Upper lobe of right lung (tissue), 1 donor: ENCODE data around the gene KCNMB1. TPM values are rescaled to one million over a fixed set of nuclear protein-coding genes. Genes with fewer than 3 reads are reported as not detected.

ENCODE experiments used
- ATAC-seq: fragments of 200-7000 bp; cut with Tn5 transposase; one replicate; pipeline ENCODE4 v1.9.1; 2020; ENCODE audit warnings: mild to moderate bottlenecking, moderate library complexity
- DNase-seq: peaks from one replicate; pipeline ENCODE4 v3.0.0-alpha.2; 2020
- H3K27ac ChIP-seq: fragments of 200-600 bp; one replicate; pipeline ENCODE4 v1.8.0; 2022
- H3K27me3 ChIP-seq: fragments of 200-600 bp; one replicate; pipeline ENCODE4 v1.8.0; 2022; ENCODE audit warnings: mild to moderate bottlenecking
- H3K36me3 ChIP-seq: fragments of 200-600 bp; one replicate; pipeline ENCODE4 v1.8.0; 2022
- H3K4me1 ChIP-seq: fragments of 200-600 bp; one replicate; pipeline ENCODE4 v1.8.0; 2022
- H3K4me3 ChIP-seq: fragments of 200-600 bp; one replicate; pipeline ENCODE4 v1.8.0; 2022; ENCODE audit warnings: mild to moderate bottlenecking
- H3K9me3 ChIP-seq: fragments of 200-600 bp; one replicate; pipeline ENCODE4 v1.8.0; 2022
- CTCF ChIP-seq: fragments of 200-600 bp; IDR thresholded peaks from one replicate; pipeline ENCODE4 v1.8.0; 2022; ENCODE audit warnings: antibody characterized with exemption
- intact Hi-C: fragments of 100-400 bp; cut with DNase I; formaldehyde crosslinking; loops from one replicate; pipeline ENCODE4 v1.11.0; 2022
- total RNA-seq: library from RNA; stranded (reverse); fragmentation: NEBNext Ultra II Directional; extraction: Animal tissue kit (Norgen Biotek cat#: 25700); gene quantifications from one replicate; pipeline ENCODE4 v1.2.1, GENCODE V29; 2021
- donor health status: DM: no; HTN: yes; CAD: no; lungs with severe emphysema.

The KCNMB1 gene
- total RNA-seq, 1 donor from 2014 or later = 1.5 TPM

DNA sequence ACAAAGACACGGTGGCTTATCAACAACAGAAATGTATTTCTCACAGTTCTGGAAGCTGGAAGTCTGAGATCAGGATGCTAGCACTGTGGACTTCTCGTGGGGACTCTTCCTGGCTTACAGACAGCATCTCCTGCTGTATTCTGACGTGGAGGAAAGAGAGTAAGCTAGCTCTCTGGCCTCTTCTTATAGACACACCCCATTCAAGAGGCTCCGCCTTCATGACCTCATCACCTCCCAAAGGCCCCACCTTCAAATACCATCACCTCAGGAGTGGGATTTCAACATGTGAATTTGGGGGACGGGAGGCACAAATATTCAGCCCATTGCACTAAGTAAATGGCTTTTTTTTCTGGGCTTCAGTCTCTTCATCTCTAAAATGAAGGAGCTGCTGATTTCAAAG lies 27.6 kb downstream of the KCNMB1 start:
- ATAC-seq (peak; percentile 32), DNase-seq (no peak)
- Histone ChIP-seq H3K4me3 (no peak overlapping the region), H3K27ac (peak overlapping the region; percentile 63), H3K9me3 (no peaks in the 10 kb centered on the region), H3K27me3 (no peaks in the 10 kb centered on the region), H3K4me1 (peaks cover 35% of the 10 kb centered on the region), H3K36me3 (no peaks in the 10 kb centered on the region)
- intact Hi-C loops = no loop called here
- no peak for TF ChIP-seq CTCF

GRCh38 chr5:170361116-170361515 lies 28.1 kb downstream of the KCNMB1 start:
- Histone ChIP-seq H3K27me3 (no peaks in the 10 kb centered on the region), H3K9me3 (no peaks in the 10 kb centered on the region), H3K36me3 (no peaks in the 10 kb centered on the region), H3K4me1 (peaks cover 35% of the 10 kb centered on the region), H3K4me3 (no peak overlapping the region), H3K27ac (peak overlapping the region; percentile 63)
- intact Hi-C loops = no loop called here
- ATAC-seq (no peak), DNase-seq (no peak)
- no peak for TF ChIP-seq CTCF

GRCh38 chr5:170360709-170361108 lies 28.5 kb downstream of the KCNMB1 start:
- Histone ChIP-seq H3K36me3 (no peaks in the 10 kb centered on the region), H3K27me3 (no peaks in the 10 kb centered on the region), H3K27ac (peak overlapping the region; percentile 63), H3K9me3 (no peaks in the 10 kb centered on the region), H3K4me3 (no peak overlapping the region), H3K4me1 (peaks cover 35% of the 10 kb centered on the region)
- peak; percentile 49 for ATAC-seq
- DNase-seq = no peak
- TF ChIP-seq CTCF = no peak
- intact Hi-C loops = no loop called here

- no peak for TF ChIP-seq CTCF
Observed at GRCh38 chr5:170357955-170358444, 31.2 kb downstream of the KCNMB1 start.

DNA sequence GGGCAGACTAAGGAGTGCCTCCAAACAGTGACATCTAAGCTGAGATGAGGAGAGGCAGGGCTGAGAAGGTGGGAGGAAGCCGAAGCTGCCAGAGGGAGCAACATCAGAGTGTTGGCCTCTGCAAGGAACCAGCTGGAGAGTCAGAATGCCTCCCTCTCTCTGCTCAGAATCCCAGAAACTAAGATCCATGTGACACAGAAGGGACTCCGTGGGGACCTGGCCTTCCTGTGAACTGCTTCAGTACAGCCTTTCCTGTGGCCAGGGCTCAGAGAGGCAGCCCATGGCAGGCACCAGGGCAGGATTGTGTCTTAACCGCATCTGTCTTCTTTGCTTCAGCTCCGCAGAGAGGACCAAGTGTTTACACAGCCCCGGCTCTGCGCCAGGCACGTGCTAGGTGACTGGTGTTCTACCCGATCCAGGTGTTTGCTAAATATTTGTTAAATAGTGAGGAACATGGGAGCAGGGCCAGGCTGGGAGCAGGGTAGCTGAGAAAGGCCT lies 33.5 kb downstream of the KCNMB1 start:
- peak; percentile 83 for DNase-seq
- Histone ChIP-seq H3K36me3 (no peaks in the 10 kb centered on the region), H3K27ac (peak overlapping the region; percentile 17), H3K4me3 (no peak overlapping the region), H3K9me3 (no peaks in the 10 kb centered on the region), H3K27me3 (peaks cover 15% of the 10 kb centered on the region), H3K4me1 (peaks cover 30% of the 10 kb centered on the region)
- peak; percentile 50 for ATAC-seq
- intact Hi-C loops = no loop called here
- TF ChIP-seq CTCF = no peak

More at GRCh38 chr5:170357955-170358444, 31.2 kb downstream of the KCNMB1 start:
- peak; percentile 87 for DNase-seq
- intact Hi-C loops = no loop called here
- ATAC-seq = peak; percentile 80
- H3K9me3 ChIP-seq = no peaks in the 10 kb centered on the region
- no peak overlapping the region for H3K4me3 ChIP-seq
- H3K4me1 ChIP-seq = peaks cover 38% of the 10 kb centered on the region
- peaks cover 15% of the 10 kb centered on the region for H3K27me3 ChIP-seq
- H3K27ac ChIP-seq = peak overlapping the region; percentile 66
- no peaks in the 10 kb centered on the region for H3K36me3 ChIP-seq

DNA sequence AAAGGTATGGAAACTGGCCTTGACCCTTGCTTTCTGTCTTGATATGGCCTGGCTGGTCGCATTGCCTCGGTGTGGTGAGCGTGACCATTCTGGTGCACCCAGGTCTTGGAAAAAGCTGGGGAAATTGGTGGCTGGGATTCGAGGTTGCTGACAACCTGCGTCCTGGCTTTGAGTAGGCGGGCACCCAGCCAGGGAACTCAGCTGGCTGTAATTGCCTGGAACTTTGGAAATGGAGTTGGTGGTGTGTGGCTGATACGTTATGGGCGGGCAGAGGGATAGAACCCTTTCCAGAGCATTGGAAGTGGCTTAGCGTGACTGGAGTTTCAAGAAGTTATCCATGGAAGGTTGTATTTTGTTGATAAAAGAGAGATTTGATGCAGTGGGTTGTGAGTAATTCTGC lies 35.2 kb downstream of the KCNMB1 start:
- no peak for TF ChIP-seq CTCF
- H3K36me3 ChIP-seq = no peaks in the 10 kb centered on the region
- no peak for DNase-seq
- intact Hi-C loops = no loop called here
- H3K9me3 ChIP-seq = no peaks in the 10 kb centered on the region
- H3K4me1 ChIP-seq = peaks cover 23% of the 10 kb centered on the region
- no peak overlapping the region for H3K27ac ChIP-seq
- H3K4me3 ChIP-seq = no peak overlapping the region
- ATAC-seq = no peak
- H3K27me3 ChIP-seq = peaks cover 15% of the 10 kb centered on the region
